Subcutaneous abdominal adipose tissue (tissue), 5 donors: ENCODE data around the gene IRF1.

Experiments
- H3K27ac ChIP-seq: one replicate; pipeline ENCODE4 v1.7.0; 2013; ENCODE audit warnings: low read depth, mild to moderate bottlenecking, inconsistent platforms, low read length, moderate library complexity
- H3K27me3 ChIP-seq, 5 donors: one replicate each; pipeline ENCODE4 v1.7.0; 2013; ENCODE audit warnings: low read length in 5 of 5, inconsistent platforms in 1 of 5; ENCODE audit not compliant: control insufficient read depth in 5 of 5, insufficient read depth in 4 of 5
- H3K36me3 ChIP-seq, 5 donors: one replicate each; pipeline ENCODE4 v1.7.0; 2013; ENCODE audit warnings: low read length in 5 of 5; ENCODE audit not compliant: control insufficient read depth in 5 of 5, insufficient read depth in 5 of 5
- H3K4me1 ChIP-seq, 5 donors: one replicate each; pipeline ENCODE4 v1.7.0; 2013; ENCODE audit warnings: low read length in 5 of 5, mild to moderate bottlenecking in 3 of 5, moderate library complexity in 1 of 5; ENCODE audit not compliant: control insufficient read depth in 5 of 5, insufficient read depth in 5 of 5
- H3K4me3 ChIP-seq, 5 donors: one replicate each; pipeline ENCODE4 v1.7.0; 2013; ENCODE audit warnings: low read length in 5 of 5, low read depth in 1 of 5
- H3K9ac ChIP-seq, 5 donors: one replicate each; pipeline ENCODE4 v1.7.0; 2013; ENCODE audit warnings: low read length in 5 of 5, mild to moderate bottlenecking in 4 of 5, moderate library complexity in 3 of 5
- H3K9me3 ChIP-seq, 5 donors: one replicate each; pipeline ENCODE4 v1.7.0; 2013; ENCODE audit warnings: low read length in 5 of 5; ENCODE audit not compliant: control insufficient read depth in 5 of 5
- donor health status: healthy.
- donor health status: healthy.
- donor health status: healthy.
- donor health status: healthy.
- donor health status: healthy.

Gene IRF1

GRCh38 chr5:132470596-132470995 lies 20.0 kb downstream of the IRF1 start:
- no peaks in the 10 kb centered on the region for H3K9me3 ChIP-seq
- H3K27me3 ChIP-seq: no peaks in the 10 kb centered on the region
- peaks cover 0 to 9% (median 0%) of the 10 kb centered on the region in 5 donors for H3K36me3 ChIP-seq
- H3K4me1 ChIP-seq: peaks cover 9 to 63% (median 56%) of the 10 kb centered on the region in 5 donors
- peak overlapping the region; percentile 19 for H3K27ac ChIP-seq
- no peak overlapping the region for H3K9ac ChIP-seq
- H3K4me3 ChIP-seq: no peak overlapping the region

DNA sequence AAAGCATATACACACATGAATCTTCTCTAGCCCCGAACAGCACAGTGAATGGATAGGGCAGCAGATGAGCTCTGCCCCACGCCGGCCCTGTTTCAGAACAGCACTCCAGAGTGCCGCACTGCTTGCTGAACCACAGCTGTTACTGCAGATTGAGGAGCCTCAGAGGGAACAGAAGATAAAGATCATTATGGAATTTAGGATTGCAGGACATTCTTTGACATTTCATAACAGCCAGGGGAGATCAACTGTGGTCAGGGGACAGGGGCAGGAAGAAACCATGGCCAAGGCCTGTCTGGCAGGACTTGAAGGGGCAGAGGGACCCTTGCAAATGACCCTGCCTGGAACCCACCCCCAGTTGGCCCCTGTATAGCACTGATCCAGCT lies 20.6 kb downstream of the IRF1 start:
- Histone ChIP-seq H3K4me3 (no peak overlapping the region), H3K9ac (peak overlapping the region in 1 of 5 donors; percentile 32), H3K27ac (peak overlapping the region; percentile 19), H3K4me1 (peaks cover 12 to 63% (median 56%) of the 10 kb centered on the region in 5 donors), H3K9me3 (no peaks in the 10 kb centered on the region), H3K27me3 (no peaks in the 10 kb centered on the region), H3K36me3 (peaks cover 0 to 9% (median 0%) of the 10 kb centered on the region in 5 donors)

DNA sequence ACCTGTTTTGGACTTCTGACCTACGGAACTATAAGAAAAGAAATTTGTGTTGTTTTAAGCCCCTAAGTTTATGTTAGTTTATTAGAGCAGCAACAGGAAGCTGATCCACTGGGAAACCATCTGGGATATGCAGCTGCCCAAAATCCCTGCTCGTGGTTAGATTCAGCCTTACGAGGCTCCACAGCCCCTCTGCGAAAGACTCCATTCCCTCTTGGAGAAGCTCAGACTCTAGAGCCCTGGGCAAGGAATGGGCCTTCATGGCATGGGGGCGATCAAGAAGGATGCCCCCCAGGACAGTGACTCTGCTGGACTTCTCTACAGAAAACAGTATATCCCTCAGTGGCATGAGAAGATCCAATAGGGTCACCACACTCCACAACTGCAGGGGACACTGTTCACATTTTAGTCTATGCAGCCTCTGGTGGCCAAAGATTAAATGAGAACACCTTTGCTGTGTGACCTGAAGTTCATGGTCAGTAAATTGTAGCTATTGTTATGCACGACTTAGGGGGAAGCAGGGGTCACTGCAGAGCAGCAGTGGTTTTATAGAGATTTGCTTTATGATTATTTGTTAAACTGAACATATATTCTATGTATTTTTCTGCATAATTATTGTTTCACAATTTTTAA lies 21.1 kb downstream of the IRF1 start:
- H3K27ac ChIP-seq: peak overlapping the region; percentile 12
- peaks cover 0 to 9% (median 0%) of the 10 kb centered on the region in 5 donors for H3K36me3 ChIP-seq
- no peaks in the 10 kb centered on the region for H3K27me3 ChIP-seq
- H3K4me1 ChIP-seq: peaks cover 15 to 63% (median 56%) of the 10 kb centered on the region in 5 donors
- H3K9me3 ChIP-seq: no peaks in the 10 kb centered on the region
- H3K4me3 ChIP-seq: no peak overlapping the region
- no peak overlapping the region for H3K9ac ChIP-seq

DNA sequence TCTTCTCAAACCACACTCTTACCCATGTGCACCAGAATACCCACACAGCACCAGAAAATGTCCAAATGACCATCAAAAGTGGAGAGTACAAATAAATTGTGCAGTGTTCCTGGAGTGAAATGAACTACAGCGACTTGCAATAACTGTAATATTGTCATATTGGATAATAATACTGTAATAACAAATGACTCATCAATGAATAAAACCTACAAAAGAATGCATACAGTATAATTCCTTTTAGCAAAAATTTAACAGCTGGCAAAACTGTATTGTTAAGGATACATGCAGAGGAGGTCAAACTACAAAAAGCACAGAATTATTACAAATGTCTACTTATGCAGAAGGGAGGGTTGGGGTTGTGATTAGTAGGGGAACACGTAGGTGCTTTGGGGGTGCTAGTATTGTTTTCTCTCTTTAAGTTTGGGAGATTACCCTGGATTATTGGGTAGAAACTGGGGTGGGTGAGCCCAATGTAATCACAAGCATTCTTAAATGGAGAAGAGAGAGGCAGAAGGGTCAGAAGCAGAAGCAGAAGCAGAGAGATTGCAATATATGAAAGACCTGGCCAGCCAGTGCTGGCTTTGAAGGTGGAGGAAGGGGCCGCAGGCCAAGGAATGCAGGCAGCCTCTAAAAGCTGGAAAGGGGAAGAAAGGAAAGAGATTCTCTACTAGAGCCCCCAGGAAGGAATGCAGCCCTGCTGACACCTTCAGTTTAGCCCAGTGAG lies 21.8 kb downstream of the IRF1 start:
- Histone ChIP-seq H3K27ac (peak overlapping the region; percentile 12), H3K9ac (no peak overlapping the region), H3K9me3 (no peaks in the 10 kb centered on the region), H3K4me1 (peaks cover 20 to 70% (median 62%) of the 10 kb centered on the region in 5 donors), H3K36me3 (peaks cover 0 to 9% (median 0%) of the 10 kb centered on the region in 5 donors), H3K4me3 (no peak overlapping the region), H3K27me3 (no peaks in the 10 kb centered on the region)

DNA sequence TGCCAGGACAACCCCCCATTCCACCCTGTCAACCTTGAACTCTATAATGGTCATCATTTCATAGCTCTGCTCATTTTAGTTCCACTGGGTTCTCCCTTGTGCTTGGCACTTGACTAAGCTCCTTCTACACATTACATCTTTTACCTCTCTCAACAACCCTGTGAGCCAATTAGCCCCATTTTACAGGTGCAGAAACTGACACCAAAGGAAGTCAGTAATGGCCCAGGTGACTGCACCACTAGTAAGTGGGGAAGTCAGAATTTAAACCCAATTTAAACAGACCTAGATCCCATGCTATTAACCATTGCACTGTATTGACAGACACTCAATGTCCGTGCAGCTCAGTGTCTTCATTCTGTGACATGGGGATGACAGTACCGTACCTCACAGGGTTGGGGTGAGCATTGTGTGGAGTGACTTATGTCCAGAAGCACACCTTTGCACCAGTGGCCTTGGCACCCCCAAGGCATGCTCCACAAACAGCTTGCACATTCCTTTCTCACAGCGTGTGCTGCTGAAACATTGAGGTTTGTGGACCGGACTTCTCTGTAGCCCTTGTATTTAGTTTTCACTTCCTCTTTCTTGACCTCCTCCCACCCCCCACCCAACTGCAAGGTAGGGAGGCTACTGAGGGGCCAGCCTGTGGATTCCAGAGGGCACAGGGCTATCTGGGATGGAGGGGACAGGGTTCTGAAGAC lies 23.1 kb downstream of the IRF1 start:
- Histone ChIP-seq H3K9me3 (no peaks in the 10 kb centered on the region), H3K4me1 (peaks cover 20 to 83% (median 69%) of the 10 kb centered on the region in 5 donors), H3K4me3 (no peak overlapping the region), H3K27ac (no peak overlapping the region), H3K9ac (no peak overlapping the region), H3K36me3 (peaks cover 0 to 9% (median 0%) of the 10 kb centered on the region in 5 donors), H3K27me3 (no peaks in the 10 kb centered on the region)

DNA sequence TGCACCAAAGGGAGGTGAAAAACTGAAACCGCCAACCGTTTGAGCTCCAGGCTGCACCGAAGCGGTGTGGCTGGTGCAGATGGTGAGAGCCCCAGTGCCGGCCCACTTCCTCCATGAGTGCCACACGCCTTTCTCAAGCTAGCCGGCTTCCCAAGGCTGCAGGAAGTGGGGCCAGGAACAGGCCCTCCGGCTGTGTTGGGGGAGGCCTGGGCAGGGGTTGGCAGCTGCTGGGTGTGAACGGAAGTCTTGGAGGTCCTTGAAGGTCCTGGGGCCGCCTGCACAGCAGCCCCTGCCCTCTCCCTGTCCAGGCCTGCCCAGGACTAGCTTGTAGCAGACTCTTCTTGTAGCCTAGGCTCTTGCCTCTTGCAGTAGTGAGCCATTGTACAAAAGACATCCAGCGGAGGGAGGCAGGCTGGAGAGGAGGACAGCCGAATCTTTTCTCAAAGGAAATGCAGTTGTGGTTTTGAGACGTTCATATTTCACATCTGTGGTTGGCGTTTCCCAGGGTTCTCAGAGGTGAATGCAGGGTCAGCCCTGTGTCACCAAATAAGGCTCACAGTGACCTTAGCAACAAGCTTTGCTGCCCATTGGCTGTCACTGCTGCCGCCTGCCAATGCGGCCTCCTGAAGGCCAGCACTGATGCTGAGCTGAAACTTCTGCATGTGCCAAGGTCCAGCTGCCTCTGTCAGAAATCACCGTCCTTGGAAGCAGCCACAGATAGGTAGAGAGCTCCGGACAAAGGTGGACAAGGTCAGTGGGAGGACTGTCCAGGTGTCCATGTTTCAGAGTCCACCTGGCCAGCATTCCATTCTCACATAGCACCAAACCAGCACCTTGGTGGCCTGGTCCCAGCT lies 23.9 kb downstream of the IRF1 start:
- peak overlapping the region in 3 of 5 donors; percentile 16 to 22 (median 19) for H3K4me3 ChIP-seq
- no peaks in the 10 kb centered on the region for H3K27me3 ChIP-seq
- H3K4me1 ChIP-seq: peaks cover 20 to 81% (median 66%) of the 10 kb centered on the region in 5 donors
- peaks cover 0 to 9% (median 0%) of the 10 kb centered on the region in 5 donors for H3K36me3 ChIP-seq
- H3K9ac ChIP-seq: peak overlapping the region in 1 of 5 donors; percentile 7
- H3K9me3 ChIP-seq: no peaks in the 10 kb centered on the region
- no peak overlapping the region for H3K27ac ChIP-seq

DNA sequence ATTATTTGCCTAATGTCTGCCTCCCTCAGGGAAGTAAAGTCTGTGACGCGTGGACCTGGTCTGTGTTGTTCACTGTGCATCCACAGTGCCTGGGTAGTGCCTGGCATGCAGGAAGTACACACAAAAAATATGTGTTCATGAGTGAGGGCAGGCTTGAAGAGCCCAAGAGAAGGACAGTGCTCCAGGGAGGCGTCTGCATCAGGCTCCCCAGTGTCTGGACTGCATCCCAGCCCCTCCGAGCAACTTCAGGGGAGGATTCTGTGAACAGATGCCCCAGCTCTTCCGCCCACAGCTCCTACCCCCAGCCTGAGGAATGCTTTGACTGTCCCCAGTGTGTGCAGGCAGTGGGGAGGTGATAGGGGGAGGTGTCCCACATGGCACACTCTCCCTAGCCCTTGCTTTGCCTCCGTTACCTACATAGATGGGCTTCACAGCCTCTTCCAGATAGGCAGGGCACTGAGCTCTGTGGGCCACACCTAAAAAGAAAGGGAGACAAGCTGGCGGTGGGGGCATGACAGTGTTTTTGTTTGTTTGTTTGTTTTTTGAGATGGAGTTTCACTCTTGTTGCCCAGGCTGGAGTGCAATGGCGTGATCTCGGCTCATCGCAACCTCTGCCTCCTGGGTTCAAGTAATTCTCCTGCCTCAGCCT lies 25.4 kb downstream of the IRF1 start:
- H3K27ac ChIP-seq: peak overlapping the region; percentile 69
- peaks cover 0 to 8% (median 6%) of the 10 kb centered on the region in 5 donors for H3K36me3 ChIP-seq
- no peaks in the 10 kb centered on the region for H3K9me3 ChIP-seq
- peaks cover 20 to 82% (median 69%) of the 10 kb centered on the region in 5 donors for H3K4me1 ChIP-seq
- peak overlapping the region in 1 of 5 donors; percentile 2 for H3K4me3 ChIP-seq
- H3K27me3 ChIP-seq: no peaks in the 10 kb centered on the region
- H3K9ac ChIP-seq: no peak overlapping the region

GRCh38 chr5:132464156-132464939 lies 26.2 kb downstream of the IRF1 start:
- no peaks in the 10 kb centered on the region for H3K27me3 ChIP-seq
- H3K4me1 ChIP-seq: peaks cover 20 to 82% (median 73%) of the 10 kb centered on the region in 5 donors
- peak overlapping the region; percentile 69 for H3K27ac ChIP-seq
- peaks cover 0 to 8% (median 5%) of the 10 kb centered on the region in 5 donors for H3K36me3 ChIP-seq
- H3K4me3 ChIP-seq: peak overlapping the region in 4 of 5 donors; percentile 2 to 60 (median 30)
- no peaks in the 10 kb centered on the region for H3K9me3 ChIP-seq
- H3K9ac ChIP-seq: peak overlapping the region in 3 of 5 donors; percentile 16 to 64 (median 52)
